Dedifferentiated amniotic fluid mesenchymal stem cell (primary cell): ENCODE results near the gene SYT8.

ENCODE experiments used
- DNase-seq: peaks from one replicate; pipeline ENCODE4 v3.0.0-alpha.2; 2016; ENCODE audit errors: extremely low spot score

Gene SYT8

DNA sequence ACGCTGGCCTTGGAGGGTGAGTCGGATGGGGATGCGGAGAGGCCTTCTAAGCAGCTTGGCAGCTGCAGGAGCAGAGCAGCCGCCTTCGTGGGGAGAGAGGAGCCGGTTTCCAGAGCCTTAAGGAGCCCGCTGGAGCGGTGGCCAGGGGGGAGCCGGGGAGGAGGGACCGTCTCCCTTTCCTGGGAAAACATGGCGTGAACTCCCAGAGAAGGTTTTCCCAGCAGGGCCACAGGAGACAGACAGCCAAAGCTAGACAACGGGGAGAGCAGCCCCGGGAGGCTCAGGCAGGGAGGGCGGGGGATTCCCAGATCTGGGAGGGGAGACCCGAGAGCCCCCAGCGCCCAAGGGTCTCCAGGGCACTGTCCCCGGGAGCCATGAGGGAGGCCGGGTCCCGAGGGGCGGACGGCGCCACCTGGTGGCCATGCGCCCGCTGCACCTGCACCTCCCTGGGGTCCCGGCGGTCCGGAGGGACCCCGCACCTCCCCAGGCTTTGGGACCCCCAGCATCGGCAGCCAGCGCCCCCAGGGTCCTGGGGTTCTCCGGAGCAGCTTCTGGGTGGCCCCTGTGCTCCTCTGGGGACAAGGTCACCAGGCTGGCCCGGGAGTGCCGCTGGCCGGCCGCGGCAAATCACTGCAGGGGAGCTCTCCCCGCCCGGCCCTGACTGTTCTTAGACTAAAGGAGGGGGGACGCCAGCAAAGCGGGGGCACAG, 2.4 kb upstream of the SYT8 start:
- no peak for DNase-seq

DNA sequence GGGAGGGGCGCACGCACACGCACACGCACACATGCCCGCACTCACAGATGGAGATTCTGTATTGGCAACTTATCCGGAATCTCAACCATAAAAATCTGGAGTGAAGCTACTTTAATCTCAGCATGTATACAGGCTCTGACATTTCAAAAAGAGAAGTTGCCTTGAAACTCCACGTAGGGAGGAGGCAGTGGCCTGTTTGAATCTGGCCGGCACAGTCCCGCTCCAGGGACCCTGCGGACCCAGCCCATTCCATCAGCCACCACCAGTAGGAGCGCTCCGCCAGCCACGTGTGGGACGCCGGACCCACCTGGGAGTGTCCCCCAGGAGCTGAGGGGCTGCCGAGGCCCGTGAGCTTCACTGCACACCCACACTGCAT, 1.9 kb upstream of the SYT8 start:
- DNase-seq, result no peak

DNA sequence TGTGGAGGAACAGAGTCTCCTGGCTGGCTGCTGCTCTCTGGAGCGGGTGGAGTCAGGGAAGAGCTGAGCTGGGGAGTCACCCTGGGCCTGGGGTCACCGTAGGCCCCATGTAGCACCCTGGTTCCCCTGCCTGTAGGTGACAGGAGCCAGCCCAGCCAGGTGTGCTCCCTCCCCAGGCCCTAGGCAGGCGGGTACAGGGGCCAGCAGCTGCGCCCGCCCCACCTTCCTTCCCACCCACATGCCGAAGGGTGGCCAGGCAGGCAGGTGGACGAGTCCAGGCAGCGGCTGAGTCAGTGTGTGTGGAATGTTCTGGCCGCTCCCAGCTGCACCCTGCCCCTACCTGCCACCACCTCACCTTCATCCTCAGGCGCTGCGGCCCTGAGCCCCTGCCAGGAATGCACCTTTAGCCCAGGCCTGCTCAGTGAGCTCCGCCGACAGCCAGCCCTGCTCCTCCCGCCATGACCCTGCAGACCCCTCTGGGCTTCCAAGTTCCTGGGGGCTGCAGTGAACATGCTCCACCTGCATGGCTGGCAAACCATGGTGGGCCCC, 654 bp upstream of the SYT8 start:
- DNase-seq, result no peak

DNA sequence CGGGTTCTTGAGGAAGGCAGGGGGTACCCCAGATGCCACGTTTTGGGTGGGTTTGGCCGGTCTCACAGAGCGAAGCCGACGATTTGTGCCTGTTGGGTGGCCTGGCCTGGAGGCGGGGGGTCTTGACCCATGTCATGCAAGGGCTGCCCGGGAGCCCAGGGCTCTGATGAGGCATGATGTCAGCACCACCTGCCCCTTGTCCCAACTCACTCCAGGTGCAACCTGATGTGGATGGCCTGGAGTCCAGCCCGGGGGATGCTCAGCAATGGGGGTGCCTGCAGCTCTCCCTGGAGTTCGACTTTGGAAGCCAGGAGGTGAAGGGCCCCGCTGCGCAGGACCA, 851 bp downstream of the SYT8 start:
- DNase-seq, result no peak

DNA sequence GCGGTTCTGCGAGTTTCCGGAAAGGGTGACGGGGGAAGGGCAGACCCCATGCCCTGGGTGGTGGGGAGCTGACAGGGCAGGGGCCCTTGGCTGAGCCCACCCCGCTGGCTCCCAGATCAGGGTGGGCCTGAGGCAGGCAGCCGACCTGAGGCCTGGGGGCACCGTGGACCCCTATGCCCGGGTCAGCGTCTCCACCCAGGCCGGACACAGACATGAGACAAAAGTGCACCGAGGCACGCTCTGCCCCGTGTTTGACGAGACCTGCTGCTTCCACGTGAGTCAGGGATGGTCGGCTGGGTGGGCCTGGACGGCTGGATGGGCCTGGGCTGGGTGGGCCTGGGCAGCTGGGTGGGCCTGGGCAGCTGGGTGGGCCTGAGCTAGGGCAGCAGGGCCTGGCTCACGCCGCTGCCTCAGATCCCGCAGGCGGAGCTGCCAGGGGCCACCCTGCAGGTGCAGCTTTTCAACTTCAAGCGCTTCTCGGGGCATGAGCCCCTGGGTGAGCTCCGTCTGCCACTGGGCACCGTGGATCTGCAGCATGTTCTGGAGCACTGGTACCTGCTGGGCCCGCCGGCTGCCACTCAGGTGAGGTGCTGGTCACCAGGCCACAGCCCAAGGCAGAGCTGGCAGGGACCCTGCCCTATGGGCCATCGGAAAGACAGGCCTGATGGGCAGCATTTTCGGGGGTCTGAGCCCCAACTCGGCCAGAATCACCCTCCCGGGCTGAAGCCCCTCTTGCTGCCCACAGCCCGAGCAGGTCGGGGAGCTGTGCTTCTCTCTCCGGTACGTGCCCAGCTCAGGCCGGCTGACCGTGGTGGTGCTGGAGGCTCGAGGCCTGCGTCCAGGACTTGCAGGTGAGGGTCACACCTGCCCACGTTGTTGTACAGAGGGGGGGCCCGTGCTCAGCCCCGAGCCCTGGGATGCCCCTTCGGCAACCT, 1.5 kb downstream of the SYT8 start:
- DNase-seq, result no peak

DNA sequence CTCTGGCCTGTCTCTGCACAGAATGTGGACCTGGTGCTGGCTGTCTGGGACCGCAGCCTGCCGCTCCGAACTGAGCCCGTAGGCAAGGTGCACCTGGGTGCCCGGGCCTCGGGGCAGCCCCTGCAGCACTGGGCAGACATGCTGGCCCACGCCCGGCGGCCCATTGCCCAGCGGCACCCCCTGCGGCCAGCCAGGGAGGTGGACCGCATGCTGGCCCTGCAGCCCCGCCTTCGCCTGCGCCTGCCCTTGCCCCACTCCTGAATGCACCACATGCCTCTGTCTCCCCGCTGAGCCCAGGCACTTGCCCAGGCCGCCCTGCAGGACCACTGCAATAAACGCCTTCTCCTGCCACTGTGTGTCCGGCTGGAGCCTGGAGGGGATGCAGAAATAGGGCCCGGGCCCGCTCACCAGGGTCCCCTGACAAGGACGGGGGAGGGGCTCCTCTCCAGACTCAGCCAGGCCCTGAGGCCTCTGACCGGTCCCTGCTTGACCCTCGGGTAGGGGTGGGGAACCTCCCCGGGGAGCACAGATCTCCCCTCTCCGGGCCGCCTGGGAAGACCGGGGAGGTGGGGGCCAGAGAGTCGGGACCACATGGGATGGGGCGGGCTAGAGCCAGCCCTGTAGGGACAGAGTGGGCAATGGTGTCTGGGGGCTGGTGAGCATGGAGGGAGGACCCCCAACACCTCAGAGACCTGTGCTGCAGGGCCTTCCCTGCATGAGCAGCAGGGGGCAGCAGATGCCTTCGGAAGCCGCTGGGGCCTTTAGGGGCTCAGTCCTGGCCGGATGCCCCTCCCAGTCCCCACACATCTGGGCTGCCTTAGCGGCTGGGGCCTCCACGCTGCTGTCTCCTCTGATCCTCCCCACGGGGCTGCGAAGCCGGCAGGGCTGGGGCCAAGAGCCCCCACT, 2.6 kb downstream of the SYT8 start:
- DNase-seq, result peak; percentile 36

DNA sequence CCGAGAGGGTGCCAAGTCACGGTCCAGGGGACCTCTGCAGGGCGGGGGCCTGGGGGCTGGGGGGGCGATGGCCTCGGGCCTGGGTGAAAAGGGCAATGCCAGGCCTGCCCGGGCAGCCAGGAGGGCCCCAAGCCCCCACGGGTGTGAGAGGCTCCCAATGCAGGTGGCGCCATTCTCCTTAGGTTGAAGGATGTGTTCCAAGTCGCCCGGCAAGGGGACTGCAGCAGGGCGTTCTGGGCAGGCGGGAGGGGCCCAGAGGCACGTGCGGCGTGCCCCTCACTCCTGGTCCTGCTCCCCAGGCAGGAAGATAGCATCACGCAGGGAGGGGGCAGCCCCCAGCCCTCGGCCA, 3.3 kb downstream of the SYT8 start:
- DNase-seq, result no peak

DNA sequence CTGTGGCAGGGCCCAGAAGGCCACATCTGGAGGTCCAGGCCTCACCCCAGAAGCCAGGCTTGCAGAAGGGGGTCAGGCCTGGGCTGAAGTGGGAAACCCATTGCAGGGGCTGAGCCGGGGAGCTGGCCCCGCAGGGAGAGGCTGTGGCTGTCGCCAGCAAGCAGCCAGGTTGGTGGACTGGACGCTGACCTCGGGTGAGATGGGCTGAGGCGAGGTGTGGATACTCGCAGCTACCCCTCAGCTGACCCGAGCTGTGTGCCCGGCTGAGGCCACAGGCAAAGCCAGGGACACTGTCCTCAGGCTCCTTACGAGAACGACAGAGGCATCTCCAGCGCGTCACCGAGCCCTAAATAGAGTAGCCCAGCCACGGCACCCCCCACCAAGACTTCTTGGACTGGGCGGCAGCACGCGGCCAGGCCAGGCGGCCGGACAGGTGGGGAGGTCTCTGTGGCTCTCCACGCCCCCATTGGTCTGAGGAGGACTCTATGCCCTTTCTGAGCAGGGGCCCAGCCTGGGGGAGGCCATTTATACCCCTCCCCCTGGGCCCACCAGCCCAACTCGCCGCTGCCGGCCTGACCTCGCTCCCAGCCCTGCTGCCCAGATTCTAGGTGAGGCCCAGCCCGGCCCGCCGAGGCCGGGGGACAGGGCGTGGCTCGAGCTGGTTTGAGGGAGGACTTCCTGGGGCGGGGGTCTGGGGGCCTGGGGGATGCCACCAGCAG, 3.8 kb downstream of the SYT8 start, which contains the start of gene TNNI2:
Gene TNNI2 (plus strand): TSS at position 556 of the 719 bp plus-strand sequence. CDS start 716 bp downstream, outside the sequence.
- DNase-seq, result no peak

DNA sequence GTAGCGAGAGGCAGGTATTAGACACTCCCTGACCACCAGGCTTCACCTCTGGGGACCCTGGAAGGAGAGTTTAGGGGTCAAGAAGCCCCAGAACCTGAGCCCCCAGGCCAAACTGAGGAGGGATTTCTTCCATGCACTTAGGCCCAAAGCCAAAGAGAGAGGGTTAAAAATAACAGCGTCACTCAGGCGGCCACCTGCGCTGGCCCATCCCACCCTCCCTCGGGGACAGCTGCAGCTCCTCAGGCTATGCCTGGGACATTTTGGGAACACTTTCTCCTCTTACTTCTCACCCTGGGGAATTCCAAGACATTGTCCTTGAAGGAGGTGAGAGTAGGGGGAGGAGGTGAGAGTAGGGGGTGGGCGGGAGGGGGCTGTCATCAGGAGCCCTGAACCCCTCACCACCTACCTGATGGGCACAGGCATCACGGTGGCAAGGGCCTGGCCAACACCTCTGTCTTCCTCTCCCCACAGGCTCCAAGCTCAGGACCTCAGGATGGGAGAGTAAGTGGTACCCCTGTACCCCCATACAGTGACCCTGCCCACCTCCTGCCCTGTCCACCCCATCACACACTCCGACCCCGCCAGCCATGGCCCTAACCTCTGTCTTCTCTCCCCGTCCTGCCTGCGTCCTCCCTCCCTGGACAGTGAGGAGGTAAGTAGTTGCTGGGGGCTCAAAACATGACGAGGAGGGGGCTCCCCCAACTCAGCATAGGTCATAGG, 4.6 kb downstream of the SYT8 start:
- DNase-seq, result no peak

DNA sequence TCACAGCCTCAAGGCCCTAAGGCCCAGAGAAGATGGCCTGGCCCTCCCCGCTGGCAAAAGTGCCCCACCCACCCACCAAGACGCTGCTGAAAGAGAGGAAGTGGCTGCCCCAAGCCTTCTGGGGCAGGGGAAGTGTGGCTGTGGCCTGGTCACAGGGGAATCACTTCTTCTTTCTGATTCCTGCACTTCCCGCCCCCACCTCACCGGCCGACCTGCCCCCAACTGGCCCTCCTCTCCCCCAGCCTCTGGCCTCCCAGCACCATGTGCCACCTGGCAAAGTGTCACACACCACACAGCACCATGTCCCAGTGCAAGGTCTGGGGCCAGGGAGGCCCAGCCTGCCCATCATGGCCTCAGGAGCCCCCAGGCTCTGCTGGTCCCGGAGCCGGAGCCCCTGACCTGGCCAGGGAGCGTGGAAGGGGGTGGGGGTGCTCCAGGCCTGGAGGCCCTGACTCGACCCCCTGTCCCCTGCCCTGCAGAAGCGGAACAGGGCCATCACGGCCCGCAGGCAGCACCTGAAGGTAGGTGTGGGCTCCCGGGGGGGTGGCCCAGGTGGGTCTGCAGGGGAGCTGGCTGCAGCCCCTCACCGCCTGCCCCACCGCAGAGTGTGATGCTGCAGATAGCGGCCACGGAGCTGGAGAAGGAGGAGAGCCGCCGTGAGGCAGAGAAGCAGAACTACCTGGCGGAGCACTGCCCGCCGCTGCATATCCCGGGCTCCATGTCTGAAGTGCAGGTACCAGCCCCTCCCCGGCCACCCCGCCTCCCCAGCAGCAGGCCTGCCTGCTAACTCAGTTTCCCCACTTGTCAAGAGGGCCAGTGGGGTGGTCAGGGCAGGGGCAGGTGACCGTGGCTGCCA, 5.4 kb downstream of the SYT8 start:
- no peak for DNase-seq

DNA sequence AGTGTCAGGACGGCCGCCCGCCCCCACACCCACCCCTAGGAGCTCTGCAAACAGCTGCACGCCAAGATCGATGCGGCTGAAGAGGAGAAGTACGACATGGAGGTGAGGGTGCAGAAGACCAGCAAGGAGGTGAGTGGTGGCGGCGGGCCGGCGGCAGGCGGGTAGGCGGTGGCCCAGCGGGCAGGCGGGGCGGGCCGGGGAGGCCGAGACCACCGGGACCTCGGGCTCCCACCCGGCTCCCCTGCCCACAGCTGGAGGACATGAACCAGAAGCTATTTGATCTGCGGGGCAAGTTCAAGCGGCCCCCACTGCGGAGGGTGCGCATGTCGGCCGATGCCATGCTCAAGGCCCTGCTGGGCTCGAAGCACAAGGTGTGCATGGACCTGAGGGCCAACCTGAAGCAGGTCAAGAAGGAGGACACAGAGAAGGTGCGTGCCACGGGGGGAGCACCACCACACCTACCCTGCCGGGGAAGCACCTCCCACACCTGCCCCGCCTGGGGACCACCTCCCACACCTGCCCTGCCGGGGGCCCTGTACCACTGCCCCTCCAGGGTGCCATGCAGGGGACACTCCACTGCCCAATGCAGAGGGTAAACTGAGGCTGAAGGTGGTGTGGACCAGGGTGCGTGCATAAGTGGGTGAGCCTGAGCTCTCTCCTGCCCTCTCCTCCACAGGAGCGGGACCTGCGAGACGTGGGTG, 6.1 kb downstream of the SYT8 start:
- DNase-seq, result no peak

DNA sequence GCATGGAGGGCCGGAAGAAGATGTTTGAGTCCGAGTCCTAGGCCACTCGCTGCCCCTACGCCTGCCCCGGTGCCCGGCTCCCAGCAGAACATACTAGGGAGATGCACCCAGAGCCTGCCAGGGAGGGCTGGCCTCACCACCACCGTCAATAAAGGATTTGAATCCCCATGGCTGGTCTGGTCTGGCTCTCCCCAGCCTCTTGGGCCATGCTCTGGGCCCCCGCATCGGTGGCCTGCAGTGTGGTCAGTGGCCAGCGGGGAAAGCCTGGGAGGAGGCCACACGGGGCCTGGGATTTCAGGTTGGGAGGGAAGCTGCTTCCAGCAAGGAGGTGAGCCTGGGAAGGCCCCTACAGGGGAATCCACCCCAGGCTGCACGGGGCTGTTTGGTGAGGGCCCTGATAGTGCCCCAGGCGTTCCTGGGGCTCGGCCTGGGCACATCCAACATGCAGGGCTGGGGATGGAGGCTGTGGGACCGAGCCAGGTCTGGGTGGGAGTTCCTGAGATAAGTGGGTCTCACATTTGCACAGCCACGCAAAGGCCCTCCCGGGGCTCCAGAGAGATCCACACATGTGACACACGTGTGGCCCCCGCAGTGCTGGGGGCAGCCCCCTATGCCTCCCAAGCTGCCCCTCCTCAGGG, 6.8 kb downstream of the SYT8 start:
- no peak for DNase-seq

DNA sequence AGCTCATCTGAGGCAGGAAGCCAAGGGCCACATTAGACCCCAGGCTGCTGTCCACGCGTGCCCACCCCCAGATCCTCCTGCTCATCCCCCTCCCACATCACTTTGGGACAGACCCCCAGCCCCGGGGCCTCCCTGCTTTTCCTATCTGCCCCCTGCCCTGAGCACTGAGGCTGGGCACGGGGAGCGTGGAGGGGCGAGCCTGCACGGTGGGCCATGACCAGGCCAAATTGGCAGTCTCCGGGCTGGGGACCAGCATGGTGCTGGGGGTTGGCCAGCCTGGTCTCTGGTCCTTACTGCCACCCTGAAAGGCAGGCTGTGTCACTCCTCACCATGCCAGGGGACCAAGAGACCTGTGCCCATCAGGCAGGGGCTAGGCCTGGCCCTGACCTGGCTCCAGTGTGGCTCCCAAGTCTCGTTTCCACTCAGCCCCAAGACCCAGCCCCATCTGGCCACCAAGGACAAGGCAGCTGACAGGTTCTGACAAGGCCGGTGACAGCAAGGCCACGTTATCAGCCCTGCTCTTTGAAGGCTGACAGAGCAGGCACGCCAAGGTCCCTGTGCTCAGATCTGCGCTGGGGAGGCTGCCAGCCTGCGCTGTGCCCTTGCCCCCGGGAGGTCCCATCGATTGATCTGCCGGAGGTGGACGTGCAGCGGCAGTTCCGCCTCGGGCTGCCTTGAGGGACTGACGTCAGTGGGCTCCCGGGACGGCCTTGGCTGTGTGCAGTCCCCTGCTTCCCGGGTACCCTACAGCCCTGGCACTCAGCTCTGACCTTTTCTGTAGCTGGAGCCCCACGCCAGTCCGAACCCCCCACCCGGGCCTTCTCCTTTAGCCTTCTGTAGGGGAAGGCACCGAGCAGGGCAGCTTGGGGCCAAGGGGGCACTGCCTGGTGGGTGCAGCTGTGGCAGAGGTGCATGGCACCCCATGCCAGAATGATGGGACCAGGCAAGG, 7.6 kb downstream of the SYT8 start:
- no peak for DNase-seq

DNA sequence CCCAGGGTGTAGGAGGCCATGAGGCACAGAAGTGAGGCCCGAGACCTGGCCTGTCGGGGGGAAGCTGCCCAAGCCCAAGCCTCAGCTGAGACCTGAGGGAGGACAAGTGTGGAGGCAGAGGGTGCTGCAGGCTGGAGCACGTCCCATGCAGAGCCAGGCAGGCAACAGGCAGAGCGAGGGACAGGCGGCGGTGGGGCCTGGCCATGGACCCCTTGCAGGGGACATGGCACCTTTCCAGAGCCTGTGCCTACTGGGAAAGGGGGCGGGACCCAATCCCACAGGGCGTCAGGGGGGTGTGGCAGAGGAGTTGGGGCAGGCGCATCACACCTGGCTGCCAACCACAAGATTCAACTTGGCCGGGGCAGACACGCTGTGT, 8.3 kb downstream of the SYT8 start:
- DNase-seq, result no peak

DNA sequence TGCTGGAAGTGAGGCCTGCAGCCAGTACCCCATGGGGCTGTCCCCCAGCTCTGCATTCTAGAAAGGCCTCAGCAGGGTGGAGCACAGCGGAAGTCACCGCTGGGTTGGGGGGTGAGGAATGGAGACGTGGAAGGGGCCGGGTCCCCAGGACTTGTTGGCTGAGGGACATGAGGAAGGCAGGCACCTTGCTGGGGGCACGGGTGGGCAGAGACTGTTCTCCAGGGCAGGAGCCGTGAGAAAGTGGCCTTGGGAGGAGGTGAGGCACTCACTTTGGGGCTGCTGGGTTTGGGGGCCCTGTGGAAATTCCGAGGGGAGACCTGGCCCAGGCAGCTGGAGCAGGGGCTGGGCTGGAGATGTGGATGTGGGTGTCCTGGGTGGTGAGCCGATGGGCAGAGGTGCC, 9.0 kb downstream of the SYT8 start:
- no peak for DNase-seq

DNA sequence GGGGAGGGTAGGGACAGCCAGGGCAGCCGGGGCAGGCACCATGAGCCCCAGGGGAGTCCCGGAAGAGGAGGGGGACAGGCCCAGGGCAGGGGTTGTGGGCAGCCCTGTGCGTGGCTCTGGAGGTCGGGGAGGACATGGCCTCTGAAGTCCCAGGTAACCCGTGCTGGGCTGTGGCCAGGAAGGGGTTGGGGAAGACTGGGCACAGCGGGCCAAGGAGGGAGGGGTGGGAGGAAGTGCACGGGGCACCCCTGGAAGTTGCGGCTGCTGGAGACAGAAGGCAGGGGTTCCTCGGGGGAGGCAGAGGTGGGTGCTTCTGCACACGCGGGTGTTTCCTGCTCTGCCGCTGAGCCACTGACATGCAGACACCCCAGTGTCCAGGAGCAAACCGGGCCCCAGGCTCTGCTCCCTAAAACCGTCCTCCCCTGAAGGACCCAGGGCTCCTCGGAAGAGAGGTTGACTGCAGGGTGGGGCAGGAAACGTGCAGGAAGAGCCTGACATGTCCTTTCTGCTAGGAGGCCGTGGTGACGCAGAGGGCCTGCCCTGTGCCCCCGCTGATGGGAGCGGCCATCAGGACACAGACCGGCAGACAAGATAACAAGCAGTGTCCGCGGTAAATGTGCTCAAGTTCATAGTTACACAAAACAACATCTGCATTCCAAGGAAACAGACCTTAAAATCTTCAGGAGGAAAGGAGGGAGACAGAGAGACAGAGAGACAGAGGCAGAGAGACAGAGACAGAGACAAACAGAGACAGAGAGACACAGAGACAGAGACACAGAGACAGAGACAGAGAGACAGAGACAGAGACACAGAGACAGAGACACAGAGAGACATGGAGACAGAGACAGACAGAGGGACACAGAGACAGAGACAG, 9.7 kb downstream of the SYT8 start:
- DNase-seq, result no peak

DNA sequence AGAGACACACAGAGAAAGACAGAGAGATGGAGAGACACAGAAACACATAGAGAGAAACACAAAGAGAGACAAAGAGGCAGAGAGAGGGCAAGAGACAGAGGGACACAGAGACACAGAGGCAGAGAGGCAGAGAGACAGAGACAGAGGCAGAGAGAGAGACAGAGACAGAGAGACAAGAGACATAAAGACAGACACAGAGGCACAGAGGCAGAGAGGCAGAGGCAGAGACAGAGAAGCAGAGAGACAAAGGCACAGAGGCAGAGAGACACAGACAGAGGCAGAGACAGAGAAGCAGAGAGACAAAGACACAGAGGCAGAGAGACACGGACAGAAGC, 10.3 kb downstream of the SYT8 start:
- no peak for DNase-seq
